Measurements from ENCODE around the gene CFAP52.
"Not testable (repeated sequence)": the region's sequence is repeated elsewhere in the genome, so short reads cannot be mapped to it uniquely, and the experiment has no call there.

DNA sequence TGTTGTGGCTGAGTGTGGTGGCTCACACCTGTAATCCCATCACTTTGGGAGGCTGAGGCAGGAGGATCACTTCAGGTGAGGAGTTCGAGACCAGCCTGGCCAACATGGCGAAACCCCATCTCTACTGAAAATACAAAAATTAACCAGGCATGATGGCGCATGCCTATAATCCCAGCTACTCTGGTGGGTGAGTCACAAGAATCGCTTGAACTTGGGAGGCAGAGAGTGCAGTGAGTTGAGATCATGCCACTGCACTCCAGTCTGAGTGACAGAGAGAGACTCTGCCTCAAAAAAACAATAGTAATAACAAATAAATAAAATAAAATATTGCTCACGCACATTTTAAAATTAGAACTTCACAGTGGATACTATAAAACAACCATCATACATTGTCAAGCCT, 30.6 kb downstream of the CFAP52 start:
- TF ChIP-seq, protein P1, sequence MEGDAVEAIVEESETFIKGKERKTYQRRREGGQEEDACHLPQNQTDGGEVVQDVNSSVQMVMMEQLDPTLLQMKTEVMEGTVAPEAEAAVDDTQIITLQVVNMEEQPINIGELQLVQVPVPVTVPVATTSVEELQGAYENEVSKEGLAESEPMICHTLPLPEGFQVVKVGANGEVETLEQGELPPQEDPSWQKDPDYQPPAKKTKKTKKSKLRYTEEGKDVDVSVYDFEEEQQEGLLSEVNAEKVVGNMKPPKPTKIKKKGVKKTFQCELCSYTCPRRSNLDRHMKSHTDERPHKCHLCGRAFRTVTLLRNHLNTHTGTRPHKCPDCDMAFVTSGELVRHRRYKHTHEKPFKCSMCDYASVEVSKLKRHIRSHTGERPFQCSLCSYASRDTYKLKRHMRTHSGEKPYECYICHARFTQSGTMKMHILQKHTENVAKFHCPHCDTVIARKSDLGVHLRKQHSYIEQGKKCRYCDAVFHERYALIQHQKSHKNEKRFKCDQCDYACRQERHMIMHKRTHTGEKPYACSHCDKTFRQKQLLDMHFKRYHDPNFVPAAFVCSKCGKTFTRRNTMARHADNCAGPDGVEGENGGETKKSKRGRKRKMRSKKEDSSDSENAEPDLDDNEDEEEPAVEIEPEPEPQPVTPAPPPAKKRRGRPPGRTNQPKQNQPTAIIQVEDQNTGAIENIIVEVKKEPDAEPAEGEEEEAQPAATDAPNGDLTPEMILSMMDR (IDR thresholded peaks at IDR 0.05; ENCODE audit: borderline replicate concordance, extremely low read depth, low read length, poor library complexity, severe bottlenecking) = not testable (repeated sequence)
- not testable (repeated sequence) for TF ChIP-seq EZH2 (IDR thresholded peaks at IDR 0.05; ENCODE audit: borderline replicate concordance, low read depth, low read length, severe bottlenecking)
